HepG2 (cell line): ENCODE results near the gene GRB7. TPM values are rescaled to one million over a fixed set of nuclear protein-coding genes. Genes with fewer than 3 reads are reported as not detected.

Experiments used
- BORCS8-MEF2B ChIP-seq: sonication (generic); formaldehyde crosslinking; IDR thresholded peaks from 2 replicates; pipeline ENCODE4 v1.8.0; 2022; ENCODE audit warnings: mild to moderate bottlenecking, missing genetic modification reagents
- ESRRA ChIP-seq: sonication (generic); formaldehyde crosslinking; IDR thresholded peaks from 2 replicates; pipeline ENCODE4 v1.5.1; 2020; ENCODE audit warnings: mild to moderate bottlenecking, low read depth, missing genetic modification reagents
- MAFK ChIP-seq, 2 experiments: IDR thresholded peaks in 1 of 2; conservative IDR thresholded peaks in 1 of 2; 2 replicates each; pipeline ENCODE4 v1.6.1; 2011; ENCODE audit warnings: improper control_type of control experiment in 2 of 2, low read length in 2 of 2
- MEF2D ChIP-seq: sonication (generic); formaldehyde crosslinking; IDR thresholded peaks from 2 replicates; pipeline ENCODE4 v1.5.1; 2020; ENCODE audit warnings: mild to moderate bottlenecking, missing genetic modification reagents
- MZF1 ChIP-seq: sonication (generic); formaldehyde crosslinking; IDR thresholded peaks from 2 replicates; pipeline ENCODE4 v1.8.1; 2023; ENCODE audit warnings: mild to moderate bottlenecking, missing genetic modification reagents, borderline replicate concordance
- NFIC ChIP-seq: IDR thresholded peaks from 2 replicates; pipeline ENCODE4 v1.6.1; 2012; ENCODE audit warnings: mild to moderate bottlenecking, low read length, inconsistent platforms
- PAF1 ChIP-seq: IDR thresholded peaks from 2 replicates; pipeline ENCODE4 v1.6.1; 2016; ENCODE audit warnings: missing genetic modification reagents, missing compliant biosample characterization
- SNAI1 ChIP-seq: sonication (generic); formaldehyde crosslinking; IDR thresholded peaks from 2 replicates; pipeline ENCODE4 v1.5.0; 2020; ENCODE audit warnings: mild to moderate bottlenecking, missing genetic modification reagents, borderline replicate concordance
- SOX5 ChIP-seq: IDR thresholded peaks from 2 replicates; pipeline ENCODE4 v1.6.1; 2016; ENCODE audit warnings: borderline replicate concordance
- SPEN ChIP-seq: sonication (generic); formaldehyde crosslinking; IDR thresholded peaks from 2 replicates; pipeline ENCODE4 v1.5.1; 2020; ENCODE audit warnings: low read depth, mild to moderate bottlenecking, missing genetic modification reagents
- SRSF1 ChIP-seq: fragments of 200-400 bp; formaldehyde crosslinking; optimal IDR thresholded peaks from 2 replicates; pipeline ENCODE3; 2017; ENCODE audit warnings: mild to moderate bottlenecking, low read depth, low read length, moderate library complexity
- TBL1XR1 ChIP-seq: fragments of 150-350 bp; IDR thresholded peaks from 2 replicates; pipeline ENCODE4 v1.6.1; 2014; ENCODE audit warnings: borderline replicate concordance, low read length; ENCODE audit not compliant: partially characterized antibody
- TP53 ChIP-seq: sonication (generic); formaldehyde crosslinking; conservative IDR thresholded peaks from 2 replicates; pipeline ENCODE4 v1.4.0; 2020; ENCODE audit warnings: missing genetic modification reagents
- WIZ ChIP-seq: sonication (generic); formaldehyde crosslinking; IDR thresholded peaks from 2 replicates; pipeline ENCODE4 v1.5.1; 2020; ENCODE audit warnings: mild to moderate bottlenecking, missing genetic modification reagents
- XBP1 ChIP-seq: sonication (generic); formaldehyde crosslinking; IDR thresholded peaks from 2 replicates; pipeline ENCODE4 v1.5.0; 2020; ENCODE audit warnings: missing genetic modification reagents
- ZIK1 ChIP-seq: sonication (generic); formaldehyde crosslinking; IDR thresholded peaks from 2 replicates; pipeline ENCODE4 v1.5.0; 2020; ENCODE audit warnings: mild to moderate bottlenecking, low read depth, missing genetic modification reagents, borderline replicate concordance
- ZMYM4 ChIP-seq: sonication (generic); formaldehyde crosslinking; IDR thresholded peaks from 2 replicates; pipeline ENCODE4 v1.8.1; 2023; ENCODE audit warnings: mild to moderate bottlenecking, missing genetic modification reagents
- ZNF10 ChIP-seq: sonication (generic); formaldehyde crosslinking; IDR thresholded peaks from 2 replicates; pipeline ENCODE4 v1.4.0; 2020; ENCODE audit warnings: mild to moderate bottlenecking, low read depth, missing genetic modification reagents, borderline replicate concordance
- ZNF12 ChIP-seq: sonication (generic); formaldehyde crosslinking; IDR thresholded peaks from 2 replicates; pipeline ENCODE4 v1.5.0; 2020; ENCODE audit warnings: missing genetic modification reagents
- ZNF333 ChIP-seq: sonication (generic); formaldehyde crosslinking; IDR thresholded peaks from 2 replicates; pipeline ENCODE4 v1.4.0; 2020; ENCODE audit warnings: mild to moderate bottlenecking, missing genetic modification reagents, borderline replicate concordance
- ZNF569 ChIP-seq: sonication (generic); formaldehyde crosslinking; IDR thresholded peaks from 2 replicates; pipeline ENCODE4 v1.5.0; 2020; ENCODE audit warnings: mild to moderate bottlenecking, missing genetic modification reagents, moderate library complexity, borderline replicate concordance
- ZNF724P ChIP-seq: sonication (generic); formaldehyde crosslinking; IDR thresholded peaks from 2 replicates; pipeline ENCODE4 v1.8.0; 2022; ENCODE audit warnings: missing genetic modification reagents, borderline replicate concordance
- ZNF879 ChIP-seq: sonication (generic); formaldehyde crosslinking; IDR thresholded peaks from 2 replicates; pipeline ENCODE4 v1.8.1; 2023; ENCODE audit warnings: missing genetic modification reagents
- polyA plus RNA-seq, 8 experiments: library from polyadenylated mRNA; depleted of rRNA in 3 of 8; stranded (reverse) in 7 of 8; unstranded in 1 of 8; fragments of >200 nt; fragmentation: Illumina TruSeq in 4 of 8; extraction: Trizol in 4 of 8; gene quantifications; 2 replicates each; pipeline versions ENCODE4 v1.2.1 to v1.2.3, GENCODE V29; 2011 to 2016; ENCODE audit warnings: low read depth in 4 of 8, missing spikeins in 1 of 8, mixed read lengths in 1 of 8; ENCODE audit not compliant: insufficient read depth in 1 of 8
- total RNA-seq, 5 experiments: library from RNA; depleted of rRNA; stranded (reverse); fragments of >200 nt; fragmentation: Illumina TruSeq; extraction: Trizol; gene quantifications; 2 replicates each; pipeline ENCODE4 v1.2.3, GENCODE V29; 2016; ENCODE audit warnings: low read depth in 1 of 5
- TF ChIP-seq, protein P1 (sequence below), 2 experiments: sonication (generic) in 1 of 2; formaldehyde crosslinking in 1 of 2; IDR thresholded peaks; 2 replicates each; pipeline versions ENCODE4 v1.6.1 to v1.9.0; 2014 to 2022; ENCODE audit warnings: antibody characterized with exemption in 1 of 2, borderline replicate concordance in 1 of 2, inconsistent platforms in 1 of 2, low read depth in 1 of 2, missing genetic modification reagents in 1 of 2

GRB7 gene
- total and polyA plus RNA-seq, 2 of the 13 experiments (the other 11 are each of a cell fraction or from before 2014, with no cell fraction given), result 60.2 to 77.7 TPM

DNA sequence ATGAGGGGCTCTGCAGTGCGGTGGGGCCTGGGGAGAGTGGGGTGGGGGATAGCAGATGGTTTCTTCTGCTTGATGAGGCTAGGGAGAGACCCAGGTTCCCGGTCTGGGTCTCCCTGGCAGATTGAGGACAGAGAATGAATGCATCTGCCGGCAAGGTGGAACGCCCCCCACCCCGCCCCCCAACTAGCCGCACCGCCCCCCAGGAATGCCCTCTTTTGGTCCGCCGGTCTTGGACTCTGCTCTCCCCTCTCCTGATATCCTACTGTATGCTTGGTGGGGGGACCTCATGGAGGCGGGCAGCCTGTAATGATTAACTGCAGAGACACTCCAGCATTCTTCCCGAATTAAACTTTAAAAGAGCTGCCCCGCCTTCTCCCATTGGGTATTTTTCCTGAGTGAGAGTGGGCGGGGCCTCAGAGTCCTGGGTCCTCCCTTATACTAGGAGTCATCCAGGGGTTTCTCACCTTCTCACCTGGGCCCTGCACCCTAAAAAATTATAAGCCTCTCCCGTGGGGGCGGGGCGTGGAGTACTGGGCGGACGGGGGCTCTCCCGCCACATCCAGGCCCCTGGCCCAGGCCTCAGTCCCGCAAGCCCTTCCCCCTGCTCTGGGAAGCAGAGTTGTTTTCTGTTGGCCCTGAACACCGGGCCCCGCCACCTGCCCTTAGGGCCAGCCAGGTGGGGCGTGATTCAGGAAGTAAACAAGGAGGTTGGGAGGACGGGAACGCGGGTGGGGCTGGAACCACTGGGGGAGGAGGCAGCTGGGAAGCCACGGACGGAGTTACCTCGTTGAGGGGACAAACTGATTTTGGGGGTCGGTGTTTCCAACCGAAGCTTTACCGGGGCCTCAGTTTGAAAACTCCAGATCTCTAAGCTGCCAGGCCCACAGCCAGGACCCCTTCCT lies 1.5 kb downstream of the GRB7 start (continued):
- no peak for TF ChIP-seq SRSF1
- TF ChIP-seq ZNF333 (CRISPR knock-in tag), result peak; percentile 95
- no peak; the same call in none of the 2 replicates for TF ChIP-seq BORCS8-MEF2B (CRISPR knock-in tag)
- no peak for TF ChIP-seq MZF1 (CRISPR knock-in tag)
- no peak for TF ChIP-seq TBL1XR1
- peak; percentile 51 for TF ChIP-seq PAF1
- TF ChIP-seq ZMYM4 (CRISPR knock-in tag), result no peak; the same call in 1 of the 2 replicates
- peak; percentile 48; the same call in 1 of the 2 replicates for TF ChIP-seq ZIK1 (CRISPR knock-in tag)
- TF ChIP-seq, protein P1, sequence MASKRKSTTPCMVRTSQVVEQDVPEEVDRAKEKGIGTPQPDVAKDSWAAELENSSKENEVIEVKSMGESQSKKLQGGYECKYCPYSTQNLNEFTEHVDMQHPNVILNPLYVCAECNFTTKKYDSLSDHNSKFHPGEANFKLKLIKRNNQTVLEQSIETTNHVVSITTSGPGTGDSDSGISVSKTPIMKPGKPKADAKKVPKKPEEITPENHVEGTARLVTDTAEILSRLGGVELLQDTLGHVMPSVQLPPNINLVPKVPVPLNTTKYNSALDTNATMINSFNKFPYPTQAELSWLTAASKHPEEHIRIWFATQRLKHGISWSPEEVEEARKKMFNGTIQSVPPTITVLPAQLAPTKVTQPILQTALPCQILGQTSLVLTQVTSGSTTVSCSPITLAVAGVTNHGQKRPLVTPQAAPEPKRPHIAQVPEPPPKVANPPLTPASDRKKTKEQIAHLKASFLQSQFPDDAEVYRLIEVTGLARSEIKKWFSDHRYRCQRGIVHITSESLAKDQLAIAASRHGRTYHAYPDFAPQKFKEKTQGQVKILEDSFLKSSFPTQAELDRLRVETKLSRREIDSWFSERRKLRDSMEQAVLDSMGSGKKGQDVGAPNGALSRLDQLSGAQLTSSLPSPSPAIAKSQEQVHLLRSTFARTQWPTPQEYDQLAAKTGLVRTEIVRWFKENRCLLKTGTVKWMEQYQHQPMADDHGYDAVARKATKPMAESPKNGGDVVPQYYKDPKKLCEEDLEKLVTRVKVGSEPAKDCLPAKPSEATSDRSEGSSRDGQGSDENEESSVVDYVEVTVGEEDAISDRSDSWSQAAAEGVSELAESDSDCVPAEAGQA (IDR thresholded peaks at IDR 0.05; ENCODE audit: low read depth), result peak; percentile 9
- TF ChIP-seq, protein P1 (CRISPR knock-in tag; IDR thresholded peaks at IDR 0.05; ENCODE audit: borderline replicate concordance), result no peak; the same call in 1 of the 2 replicates
- peak; percentile 95; the same call in 1 of the 2 replicates for TF ChIP-seq ZNF879
- TF ChIP-seq TP53, result 0 out of 2 replicates have a peak, but pooled peaks have one; percentile 76
- TF ChIP-seq WIZ (CRISPR knock-in tag), result 0 out of 2 replicates have a peak, but pooled peaks have one; percentile 57
- TF ChIP-seq NFIC, result peak; percentile 66; the same call in 1 of the 2 replicates
- TF ChIP-seq SOX5 (CRISPR knock-in tag), result no peak; the same call in 1 of the 2 replicates
- TF ChIP-seq XBP1 (CRISPR knock-in tag), result no peak
- no peak; the same call in 1 of the 2 replicates for TF ChIP-seq ZNF724P (CRISPR knock-in tag)
- TF ChIP-seq ZNF12 (CRISPR knock-in tag), result peak; percentile 45; the same call in 1 of the 2 replicates
- TF ChIP-seq ZNF10, result 0 out of 2 replicates have a peak, but pooled peaks have one; percentile 22
- no peak for TF ChIP-seq MAFK (conservative IDR thresholded peaks at IDR 0.05 in 1 of 2, IDR thresholded peaks at IDR 0.05 in 1 of 2; ENCODE audit: low read length in 2 of 2)
- no peak for TF ChIP-seq ZNF569 (CRISPR knock-in tag)
- peak; percentile 91 for TF ChIP-seq MEF2D (CRISPR knock-in tag)
- peak; percentile 85 for TF ChIP-seq SPEN (CRISPR knock-in tag)
- TF ChIP-seq SNAI1, result peak; percentile 76; the same call in 1 of the 2 replicates
- peak; percentile 78 for TF ChIP-seq ESRRA
